ENCODE results near the gene CDK10.

Gene CDK10

GRCh38 chr16:89641458-89642119 is 44.9 kb upstream of the CDK10 start:
- Histone ChIP-seq H3K36me3 (replicated peaks; ENCODE audit: low read depth, low read length) (peaks cover 4% of the 10 kb centered on the region), H3K9me3 (ENCODE audit: insufficient read depth, low read length) (no peaks in the 10 kb centered on the region), H3K4me2 (ENCODE audit: low read length) (peak overlapping the region; percentile 72; the same call in 1 of the 2 replicates), H3K27me3 (ENCODE audit: low read depth, low read length) (no peaks in the 10 kb centered on the region), H3K79me2 (ENCODE audit: low read length) (no peaks in the 10 kb centered on the region), H4K20me1 (ENCODE audit: insufficient read depth, low read length) (no peaks in the 10 kb centered on the region), H3K4me3 (ENCODE audit: low read length) (no peak overlapping the region), H3K9ac (ENCODE audit: low read length) (no peak overlapping the region), H3K27ac (ENCODE audit: low read length) (no peak overlapping the region), H2AFZ (ENCODE audit: low read depth, low read length) (no peak overlapping the region), H3K4me1 (ENCODE audit: low read length) (no peaks in the 10 kb centered on the region)
- TF ChIP-seq CTCF (IDR thresholded peaks at IDR 0.05; ENCODE audit: low read depth, low read length) = no peak
- no peak for TF ChIP-seq EZH2phosphoT487 (IDR thresholded peaks at IDR 0.05; ENCODE audit: low read depth)

DNA sequence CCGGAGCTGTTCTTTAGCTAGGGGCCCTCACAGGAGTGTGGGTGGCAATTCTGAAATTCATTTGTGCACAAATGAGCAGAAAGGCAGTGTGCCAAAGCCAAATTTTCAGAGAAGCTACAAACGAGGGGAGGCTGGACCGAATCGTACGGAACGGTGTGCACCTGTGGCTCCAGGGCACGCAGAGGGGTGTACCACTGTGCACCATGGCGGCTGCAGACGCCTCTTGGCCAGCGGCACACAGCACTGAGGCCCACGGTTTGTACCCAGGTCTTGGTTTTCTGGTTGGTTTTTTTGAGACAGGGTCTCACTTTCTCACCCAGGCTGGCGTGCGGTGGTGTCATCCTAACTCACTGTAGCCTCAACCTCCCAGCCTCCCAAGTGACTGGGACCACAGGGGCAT is 43.9 kb upstream of the CDK10 start:
- Histone ChIP-seq H3K27me3 (ENCODE audit: low read depth, low read length) (no peaks in the 10 kb centered on the region), H3K36me3 (replicated peaks; ENCODE audit: low read depth, low read length) (peaks cover 10% of the 10 kb centered on the region), H3K4me2 (ENCODE audit: low read length) (no peak overlapping the region), H3K79me2 (ENCODE audit: low read length) (no peaks in the 10 kb centered on the region), H2AFZ (ENCODE audit: low read depth, low read length) (no peak overlapping the region), H3K4me1 (ENCODE audit: low read length) (no peaks in the 10 kb centered on the region), H3K4me3 (ENCODE audit: low read length) (no peak overlapping the region), H3K27ac (ENCODE audit: low read length) (no peak overlapping the region), H3K9me3 (ENCODE audit: insufficient read depth, low read length) (no peaks in the 10 kb centered on the region), H4K20me1 (ENCODE audit: insufficient read depth, low read length) (no peaks in the 10 kb centered on the region), H3K9ac (ENCODE audit: low read length) (no peak overlapping the region)
- TF ChIP-seq EZH2phosphoT487 (IDR thresholded peaks at IDR 0.05; ENCODE audit: low read depth) (no peak), CTCF (IDR thresholded peaks at IDR 0.05; ENCODE audit: low read depth, low read length) (no peak)

GRCh38 chr16:89643769-89644300 is 42.7 kb upstream of the CDK10 start:
- TF ChIP-seq EZH2phosphoT487 (IDR thresholded peaks at IDR 0.05; ENCODE audit: low read depth) (no peak), CTCF (IDR thresholded peaks at IDR 0.05; ENCODE audit: low read depth, low read length) (no peak)

GRCh38 chr16:89645122-89645521 is 41.4 kb upstream of the CDK10 start:
- Histone ChIP-seq H4K20me1 (ENCODE audit: insufficient read depth, low read length) (no peaks in the 10 kb centered on the region), H3K9ac (ENCODE audit: low read length) (no peak overlapping the region), H3K27ac (ENCODE audit: low read length) (no peak overlapping the region), H3K79me2 (ENCODE audit: low read length) (no peaks in the 10 kb centered on the region), H3K9me3 (ENCODE audit: insufficient read depth, low read length) (no peaks in the 10 kb centered on the region), H3K4me2 (ENCODE audit: low read length) (no peak overlapping the region), H2AFZ (ENCODE audit: low read depth, low read length) (no peak overlapping the region), H3K4me1 (ENCODE audit: low read length) (no peaks in the 10 kb centered on the region), H3K27me3 (ENCODE audit: low read depth, low read length) (no peaks in the 10 kb centered on the region), H3K36me3 (replicated peaks; ENCODE audit: low read depth, low read length) (peaks cover 10% of the 10 kb centered on the region), H3K4me3 (ENCODE audit: low read length) (no peak overlapping the region)
- TF ChIP-seq EZH2phosphoT487 (IDR thresholded peaks at IDR 0.05; ENCODE audit: low read depth) (no peak), CTCF (IDR thresholded peaks at IDR 0.05; ENCODE audit: low read depth, low read length) (no peak)

More at GRCh38 chr16:89643769-89644300, 42.7 kb upstream of the CDK10 start:
- H3K4me2 ChIP-seq (ENCODE audit: low read length) = no peak overlapping the region
- no peaks in the 10 kb centered on the region for H3K4me1 ChIP-seq (ENCODE audit: low read length)
- no peaks in the 10 kb centered on the region for H3K27me3 ChIP-seq (ENCODE audit: low read depth, low read length)
- no peak overlapping the region for H2AFZ ChIP-seq (ENCODE audit: low read depth, low read length)
- no peaks in the 10 kb centered on the region for H4K20me1 ChIP-seq (ENCODE audit: insufficient read depth, low read length)
- H3K4me3 ChIP-seq (ENCODE audit: low read length) = no peak overlapping the region
- H3K9me3 ChIP-seq (ENCODE audit: insufficient read depth, low read length) = no peaks in the 10 kb centered on the region
- H3K36me3 ChIP-seq (replicated peaks; ENCODE audit: low read depth, low read length) = peaks cover 10% of the 10 kb centered on the region
- no peaks in the 10 kb centered on the region for H3K79me2 ChIP-seq (ENCODE audit: low read length)
- no peak overlapping the region for H3K9ac ChIP-seq (ENCODE audit: low read length)
- H3K27ac ChIP-seq (ENCODE audit: low read length) = no peak overlapping the region

All from OCI-LY3 (cell line).